Stimulated activated CD4-positive, alpha-beta T cell treated with anti-CD3 and anti-CD28 coated beads, Interleukin-12 subunit alpha, Interleukin-12 subunit beta, amount 100 ng/mL, for 24 hours (primary cell): ENCODE measurements around the gene ATP8B4.
"Not testable (repeated sequence)": the region's sequence is repeated elsewhere in the genome, so short reads cannot be mapped to it uniquely, and the experiment has no call there.

ENCODE experiments used
- DNase-seq, 2 experiments: peaks; one replicate each; pipeline ENCODE4 v3.0.0-alpha.2; 2020; ENCODE audit warnings: low read depth in 2 of 2

The ATP8B4 gene

DNA sequence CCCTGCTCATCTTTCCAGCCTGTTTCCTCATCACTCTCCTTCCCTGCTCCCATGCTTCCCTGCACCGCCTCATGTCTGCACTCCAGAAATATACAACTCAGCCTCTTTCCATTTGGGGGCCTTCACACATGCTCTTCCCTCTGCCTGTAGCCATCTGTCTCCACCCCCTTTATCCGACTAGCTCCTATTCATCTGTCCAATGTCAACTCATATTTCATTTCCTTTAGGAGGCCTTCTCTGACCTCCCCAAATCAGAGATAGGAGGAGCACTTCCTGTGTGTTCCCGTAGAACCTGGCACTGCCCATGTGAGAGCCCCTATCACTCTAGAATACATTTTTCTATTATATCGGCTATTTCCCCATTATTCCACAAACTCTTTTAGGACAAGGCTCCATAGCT, 10.6 kb downstream of the ATP8B4 start:
- DNase-seq, result no peak

- DNase-seq, result no peak
These were observed 11.2 kb downstream of the ATP8B4 start for GRCh38 chr15:50107591-50108408.

DNA sequence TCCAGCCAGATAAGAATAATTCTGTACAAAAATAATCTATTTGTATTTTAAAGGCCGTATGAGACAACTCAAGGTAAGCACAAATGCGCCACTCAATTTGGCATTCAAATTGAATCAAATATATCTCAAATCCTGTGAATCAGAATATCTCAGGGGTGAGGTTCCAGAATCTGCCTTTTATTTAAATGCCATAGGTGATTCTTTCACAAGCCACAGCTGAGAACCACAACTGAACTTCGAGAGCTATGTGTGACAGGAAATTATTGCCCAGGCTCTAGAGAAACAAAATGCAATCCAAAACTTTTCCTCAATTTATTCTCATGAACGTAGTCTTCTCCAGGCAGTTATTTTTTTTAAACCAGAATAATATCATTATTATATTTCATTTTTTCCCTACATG, 11.9 kb downstream of the ATP8B4 start:
- no peak for DNase-seq

GRCh38 chr15:50106457-50106856, 12.6 kb downstream of the ATP8B4 start:
- DNase-seq, result no peak

DNA sequence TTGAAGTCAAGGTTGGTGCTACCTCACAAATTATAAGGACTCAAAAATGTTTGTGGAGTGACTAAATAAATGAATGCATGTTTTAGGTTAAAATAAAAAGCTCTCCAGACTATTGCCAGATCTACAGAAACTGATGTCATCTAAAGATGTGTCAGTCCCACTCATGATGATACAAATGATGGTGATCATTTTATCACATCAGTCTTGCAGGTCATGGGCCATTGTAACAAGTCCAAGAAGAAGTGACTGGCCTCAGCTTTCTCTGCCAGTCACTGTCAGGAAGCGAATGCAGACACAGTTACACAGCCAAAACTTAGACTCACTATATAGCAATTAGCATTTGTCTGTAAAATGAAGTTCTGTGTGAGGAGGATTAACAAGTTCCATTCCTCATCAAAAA, 18.5 kb downstream of the ATP8B4 start:
- DNase-seq, result no peak

GRCh38 chr15:50098545-50098944, 20.5 kb downstream of the ATP8B4 start:
- no peak for DNase-seq

DNA sequence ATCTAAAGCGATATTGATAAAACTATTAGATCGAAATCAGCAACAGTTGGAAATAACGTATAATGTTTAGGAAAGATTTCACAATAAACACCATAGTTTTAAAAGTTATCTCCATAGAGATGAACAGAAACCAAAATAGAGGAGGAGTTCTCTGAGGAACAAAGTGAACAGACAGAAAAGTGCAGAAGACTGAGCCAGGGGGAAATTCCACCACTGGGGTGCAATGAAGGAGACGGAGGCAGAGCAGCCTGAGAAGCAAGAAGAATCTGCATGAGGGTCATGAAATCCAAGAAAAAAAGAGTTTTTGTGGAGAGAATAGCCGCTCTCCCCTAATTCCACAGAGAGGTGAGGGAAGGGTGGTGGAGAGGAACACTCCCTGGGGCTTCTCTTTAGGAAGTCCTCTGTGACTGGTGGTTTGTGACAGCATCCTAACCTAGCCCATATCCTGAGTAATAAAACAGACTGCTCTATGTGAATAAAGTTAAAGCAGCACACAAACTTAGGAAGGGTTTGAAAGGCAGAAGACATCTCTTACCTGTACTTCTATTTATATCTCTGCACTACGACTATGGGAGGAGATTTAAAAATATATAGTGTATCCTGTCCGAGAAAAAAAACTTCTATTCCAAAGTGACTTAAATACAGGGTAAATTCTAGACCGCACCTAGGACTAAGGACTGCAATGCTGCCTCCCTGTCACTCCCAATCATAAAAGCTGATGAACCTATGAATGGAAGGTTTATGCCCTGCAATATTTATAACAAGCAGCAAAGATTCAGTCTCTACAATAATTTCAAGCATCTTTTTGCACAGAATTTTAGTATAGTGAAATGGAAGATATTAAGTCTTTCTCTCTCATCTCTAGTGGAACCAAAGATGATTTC, 22.9 kb downstream of the ATP8B4 start:
- no peak for DNase-seq

- not testable (repeated sequence) for DNase-seq
These were observed 29.6 kb downstream of the ATP8B4 start for GRCh38 chr15:50089386-50089785.

DNA sequence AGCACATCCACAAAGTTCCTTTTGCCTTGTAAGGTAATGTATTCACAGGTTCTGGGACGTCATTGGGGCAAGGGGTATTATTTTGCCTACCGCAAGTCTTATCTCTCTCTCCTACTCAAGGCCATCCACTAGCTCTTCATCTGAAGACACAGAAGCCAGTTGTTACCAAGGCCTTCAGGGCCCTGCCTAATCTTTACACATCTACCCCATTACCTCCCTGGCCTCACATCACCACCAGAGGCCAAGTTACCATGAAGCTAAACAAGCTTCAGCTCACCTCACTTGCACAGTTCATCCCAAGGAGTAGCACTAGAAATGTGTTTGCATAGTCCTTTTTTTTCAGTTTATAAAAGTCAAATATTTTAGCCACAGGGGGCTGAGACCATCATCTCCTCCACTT, 34.1 kb downstream of the ATP8B4 start:
- no peak for DNase-seq

- DNase-seq, result no peak
These were observed 35.5 kb downstream of the ATP8B4 start for GRCh38 chr15:50083424-50084025.

GRCh38 chr15:50082066-50082465, 37.0 kb downstream of the ATP8B4 start:
- DNase-seq, result no peak

- no peak for DNase-seq
These were observed 41.4 kb downstream of the ATP8B4 start for GRCh38 chr15:50077651-50078050.

GRCh38 chr15:50077176-50077575, 41.9 kb downstream of the ATP8B4 start:
- no peak for DNase-seq

DNA sequence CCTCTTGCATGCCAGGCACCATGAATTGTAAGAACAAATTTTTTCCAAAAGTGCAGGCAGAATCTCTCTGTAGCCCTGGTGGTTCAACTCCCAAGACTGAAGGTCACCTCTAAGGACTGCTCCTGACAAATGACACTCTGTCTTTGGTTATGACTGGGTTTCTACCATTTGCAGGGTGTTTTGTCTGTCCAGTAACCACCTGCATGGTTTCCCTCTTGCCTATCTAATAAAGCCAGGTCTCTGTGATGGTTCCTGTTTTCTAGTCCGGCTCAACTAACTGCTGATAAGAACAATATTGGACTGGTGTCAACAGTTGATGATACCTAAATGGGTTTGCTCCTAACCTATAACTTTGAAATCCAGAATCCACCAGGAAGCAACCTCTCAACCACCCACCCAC, 43.7 kb downstream of the ATP8B4 start:
- DNase-seq, result no peak

- no peak for DNase-seq
These were observed 47.3 kb downstream of the ATP8B4 start for GRCh38 chr15:50071551-50072258.

DNA sequence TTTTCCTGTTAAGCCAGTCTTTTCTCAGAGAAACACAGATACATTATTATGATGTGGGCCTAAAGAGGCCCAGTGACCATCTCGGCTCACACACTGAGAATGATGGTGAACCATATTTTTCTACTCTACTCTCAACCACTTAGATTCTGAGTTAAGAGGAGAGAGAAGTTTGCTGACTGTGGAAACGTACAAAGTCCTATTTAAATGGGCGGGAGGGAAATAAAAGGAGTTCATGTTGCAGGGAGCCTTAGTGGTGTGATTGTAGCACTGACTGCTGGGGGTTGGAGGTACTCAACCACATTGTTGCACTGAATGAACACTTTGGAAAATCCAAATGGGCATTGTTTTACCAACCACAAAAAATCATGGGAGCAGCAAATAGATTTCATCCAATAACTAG, 51.0 kb downstream of the ATP8B4 start:
- DNase-seq, result no peak

DNA sequence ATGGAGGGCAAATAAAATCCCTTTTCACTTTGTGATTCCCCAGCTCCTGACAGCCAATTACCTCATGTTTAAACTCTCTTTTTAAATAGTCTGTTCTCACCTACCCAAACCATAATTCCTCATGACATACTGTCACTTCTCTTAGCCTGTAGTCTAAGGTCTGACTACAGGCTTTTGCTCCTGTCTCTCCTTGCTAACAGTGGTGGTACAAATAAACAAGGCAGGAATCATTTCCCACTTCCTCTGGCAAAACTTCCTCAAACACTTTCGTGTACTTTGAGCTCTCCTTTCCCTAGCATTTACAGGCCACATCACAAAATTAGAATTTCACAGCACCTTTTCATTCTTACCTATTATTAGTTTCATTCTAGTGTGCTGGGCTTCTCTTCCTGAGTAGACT, 51.8 kb downstream of the ATP8B4 start:
- DNase-seq, result no peak

- no peak for DNase-seq
These were observed 52.4 kb downstream of the ATP8B4 start for GRCh38 chr15:50066666-50067065.

GRCh38 chr15:50066202-50066601, 52.8 kb downstream of the ATP8B4 start:
- DNase-seq, result no peak

GRCh38 chr15:50065279-50065678, 53.8 kb downstream of the ATP8B4 start:
- DNase-seq, result no peak

DNA sequence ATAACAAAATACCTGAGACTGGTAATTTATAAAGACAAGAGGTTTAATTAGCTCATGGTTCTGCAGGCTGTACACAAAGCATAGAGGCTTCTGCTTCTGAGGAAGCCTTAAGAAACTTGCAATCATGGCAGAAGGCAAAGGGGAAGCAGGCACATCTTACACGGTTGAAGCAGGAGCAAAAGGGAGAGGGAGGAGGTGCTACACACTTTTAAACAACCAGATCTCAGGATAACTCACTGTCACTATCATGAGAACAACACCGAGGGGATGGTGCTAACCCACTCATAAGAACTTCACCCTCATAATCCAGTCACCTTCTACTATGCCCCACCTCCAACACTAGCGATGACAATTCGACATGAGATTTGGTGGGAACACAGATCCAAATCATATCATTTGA, 54.4 kb downstream of the ATP8B4 start:
- no peak for DNase-seq

DNA sequence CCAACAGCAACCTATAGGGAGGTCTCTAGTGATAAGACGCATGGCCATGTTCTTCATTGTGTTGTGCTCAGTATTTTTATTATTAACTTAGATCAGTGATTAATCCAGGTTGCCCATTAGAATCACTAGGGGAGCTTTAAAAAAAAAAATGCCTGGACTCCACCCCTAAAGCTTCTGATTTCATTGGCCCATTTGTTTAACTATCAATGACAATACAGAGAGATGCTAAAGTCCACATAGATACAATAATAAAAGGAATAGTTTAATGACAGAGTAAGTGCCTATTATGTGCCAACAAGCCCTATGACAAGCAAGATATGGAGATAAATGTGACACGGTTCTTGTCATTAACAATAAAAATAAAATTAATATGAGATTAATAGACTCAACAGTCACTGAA, 55.8 kb downstream of the ATP8B4 start:
- no peak for DNase-seq
